GM21723 (cell line): ENCODE data around the gene C21orf58.

Source experiments
- ATAC-seq: cut with Tn5 transposase; IDR thresholded peaks from one replicate; pipeline ENCODE4 v1.9.1; 2021; ENCODE audit warnings: mild to moderate bottlenecking, moderate library complexity; ENCODE audit not compliant: unreplicated experiment

C21orf58 gene

DNA sequence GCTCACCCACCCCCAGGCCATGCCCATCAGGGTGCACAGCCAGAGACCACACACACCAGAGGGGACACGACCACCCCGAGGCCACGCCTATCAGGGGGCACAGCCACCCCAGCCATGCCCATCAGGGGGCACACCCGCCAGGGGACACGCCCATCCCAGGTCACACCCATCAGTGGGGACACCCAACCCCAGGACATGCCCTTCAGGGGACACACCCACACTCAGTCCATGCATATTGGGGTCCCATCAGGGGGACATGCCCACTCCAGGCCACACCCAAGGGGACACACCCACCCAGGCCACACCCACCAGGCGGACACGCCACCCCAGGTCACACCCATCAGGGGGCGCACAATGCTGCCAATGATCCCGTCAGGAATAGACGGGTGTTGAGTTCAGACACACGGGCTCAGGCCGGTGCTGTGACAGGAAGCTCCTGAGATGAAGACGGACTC is 59.0 kb downstream of the C21orf58 start:
- no peak for ATAC-seq

GRCh38 chr21:46264046-46264689 is 59.5 kb downstream of the C21orf58 start:
- no peak for ATAC-seq

DNA sequence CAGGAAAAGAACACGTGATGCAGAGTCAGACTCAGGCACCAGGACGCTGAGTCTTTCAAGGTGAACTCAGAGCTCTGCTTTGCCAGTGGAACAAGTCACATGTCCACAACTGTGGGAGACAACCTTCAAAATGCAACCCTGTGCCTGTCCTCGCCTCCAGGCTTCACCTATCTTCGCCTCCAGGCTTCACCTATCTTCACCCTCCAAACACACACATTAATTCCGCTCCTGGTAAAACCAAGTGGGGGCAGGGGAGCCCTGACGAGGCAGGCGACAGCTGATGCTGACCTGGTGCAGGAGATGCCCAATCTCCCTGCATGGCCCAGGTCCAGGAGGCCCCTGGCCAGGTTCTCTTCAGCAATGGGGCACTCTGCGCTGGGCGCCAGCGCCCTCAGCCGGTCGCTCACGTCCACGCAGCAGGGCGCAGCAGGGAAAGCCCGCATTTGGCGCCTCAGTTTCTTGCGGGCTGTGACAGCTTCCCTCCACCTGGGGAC is 67.1 kb downstream of the C21orf58 start:
- ATAC-seq: no peak

GRCh38 chr21:46255758-46256337 is 67.8 kb downstream of the C21orf58 start:
- ATAC-seq: no peak

DNA sequence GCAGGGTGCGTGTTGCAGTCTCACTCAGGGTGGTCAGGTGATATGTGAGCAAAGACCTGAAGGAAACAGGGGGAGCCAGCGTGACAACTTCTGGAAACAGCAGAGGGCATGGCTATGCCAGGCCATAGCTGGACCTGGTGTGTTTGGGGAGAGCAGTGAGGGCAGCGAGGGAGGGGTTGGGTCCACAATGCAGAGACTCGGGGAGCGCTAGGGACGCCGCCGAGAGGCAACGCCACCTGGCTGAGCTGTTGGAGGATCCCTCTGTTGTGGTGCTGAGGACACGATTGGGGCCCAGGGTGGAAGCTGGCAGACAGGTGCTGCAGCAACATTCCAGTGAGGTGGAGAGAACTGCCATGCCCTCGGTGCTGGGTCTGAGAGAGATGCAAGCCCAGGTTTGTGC is 68.5 kb downstream of the C21orf58 start:
- no peak for ATAC-seq

- ATAC-seq: no peak
Observed at GRCh38 chr21:46254208-46254975, 69.3 kb downstream of the C21orf58 start.

DNA sequence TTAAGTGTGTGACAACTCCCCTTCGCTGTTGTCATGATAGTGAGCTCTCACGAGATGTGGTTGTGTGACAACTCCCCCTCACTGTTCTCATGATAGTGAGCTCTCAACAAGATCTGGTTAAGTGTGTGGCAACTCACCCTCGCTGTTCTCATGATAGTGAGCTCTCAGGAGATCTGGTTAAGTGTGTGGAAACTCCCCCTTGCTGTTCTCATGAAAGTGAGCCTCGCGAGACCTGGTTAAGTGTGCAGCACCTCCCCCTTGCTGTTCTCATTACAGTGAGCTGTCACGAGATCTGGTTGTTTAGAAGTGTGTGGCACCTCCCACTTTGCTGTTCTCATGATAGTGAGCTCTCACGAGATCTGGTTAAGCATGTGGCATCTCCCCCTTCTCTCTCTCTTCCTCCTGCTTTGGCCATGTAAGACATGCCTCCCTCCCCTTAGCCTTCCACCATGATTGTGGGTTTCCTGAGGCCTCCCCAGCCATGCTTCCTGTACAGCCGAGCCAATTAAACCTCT is 70.0 kb downstream of the C21orf58 start:
- peak; percentile 68 for ATAC-seq

DNA sequence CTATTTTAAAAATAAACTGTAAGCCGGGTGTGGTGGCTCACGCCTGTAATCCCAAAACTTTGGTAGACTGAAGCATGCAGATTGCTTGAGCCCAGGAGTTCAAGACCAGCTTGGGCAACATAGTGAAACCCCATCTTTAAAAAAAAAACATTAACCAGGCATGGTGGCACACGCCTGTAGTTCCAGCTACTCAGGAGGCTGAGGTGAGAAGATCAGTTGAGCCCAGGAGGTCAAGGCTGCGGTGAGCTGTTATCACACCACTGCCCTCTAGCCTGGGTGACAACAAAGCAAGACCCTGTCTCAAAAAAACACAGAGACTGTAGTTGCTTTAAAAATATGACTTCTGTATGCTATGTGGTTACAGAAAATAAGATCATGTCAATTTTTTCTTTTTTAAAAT is 70.8 kb downstream of the C21orf58 start:
- ATAC-seq: no peak
